ENCODE results near the gene KIF1A.
"Not testable (repeated sequence)": the region's sequence is repeated elsewhere in the genome, so short reads cannot be mapped to it uniquely, and the experiment has no call there.

DNA sequence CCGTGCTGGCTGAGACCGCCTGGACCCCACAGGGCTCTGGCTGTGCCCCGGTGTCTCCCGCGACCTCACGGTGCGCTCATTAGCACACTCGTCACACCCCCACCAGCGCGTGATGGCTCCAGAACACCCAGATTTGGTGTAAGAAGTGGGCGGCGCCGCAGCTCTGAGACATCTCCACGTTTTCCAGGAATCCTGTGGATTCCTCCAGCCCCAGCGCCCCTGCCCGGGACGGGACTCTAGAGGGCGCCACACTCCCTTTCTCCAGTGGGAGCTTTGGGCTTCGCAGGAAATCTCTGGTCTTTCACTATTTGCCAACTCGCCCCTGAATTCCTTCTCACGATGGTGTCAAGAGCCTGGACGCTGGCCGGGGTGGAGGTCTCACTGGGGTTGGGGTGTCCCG, 144.7 kb downstream of the KIF1A start:
- TF ChIP-seq, protein P1, sequence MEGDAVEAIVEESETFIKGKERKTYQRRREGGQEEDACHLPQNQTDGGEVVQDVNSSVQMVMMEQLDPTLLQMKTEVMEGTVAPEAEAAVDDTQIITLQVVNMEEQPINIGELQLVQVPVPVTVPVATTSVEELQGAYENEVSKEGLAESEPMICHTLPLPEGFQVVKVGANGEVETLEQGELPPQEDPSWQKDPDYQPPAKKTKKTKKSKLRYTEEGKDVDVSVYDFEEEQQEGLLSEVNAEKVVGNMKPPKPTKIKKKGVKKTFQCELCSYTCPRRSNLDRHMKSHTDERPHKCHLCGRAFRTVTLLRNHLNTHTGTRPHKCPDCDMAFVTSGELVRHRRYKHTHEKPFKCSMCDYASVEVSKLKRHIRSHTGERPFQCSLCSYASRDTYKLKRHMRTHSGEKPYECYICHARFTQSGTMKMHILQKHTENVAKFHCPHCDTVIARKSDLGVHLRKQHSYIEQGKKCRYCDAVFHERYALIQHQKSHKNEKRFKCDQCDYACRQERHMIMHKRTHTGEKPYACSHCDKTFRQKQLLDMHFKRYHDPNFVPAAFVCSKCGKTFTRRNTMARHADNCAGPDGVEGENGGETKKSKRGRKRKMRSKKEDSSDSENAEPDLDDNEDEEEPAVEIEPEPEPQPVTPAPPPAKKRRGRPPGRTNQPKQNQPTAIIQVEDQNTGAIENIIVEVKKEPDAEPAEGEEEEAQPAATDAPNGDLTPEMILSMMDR (IDR thresholded peaks at IDR 0.05; ENCODE audit: low read length), result not testable (repeated sequence)
- not testable (repeated sequence) for TF ChIP-seq EZH2 (IDR thresholded peaks at IDR 0.05; ENCODE audit: borderline replicate concordance, low read length)

All from OCI-LY1 (cell line).